MM.1S (cell line): Measurements from ENCODE around the gene OSGIN1.

Experiments
- DNase-seq: peaks from one replicate; pipeline ENCODE4 v3.0.0-alpha.2; 2015
- H2AFZ ChIP-seq: fragments of 300-600 bp; sonication (generic); 2 replicates; pipeline ENCODE4 v1.6.0; 2016; ENCODE audit warnings: antibody characterized with exemption, low read length
- H3F3A ChIP-seq: fragments of 300-600 bp; sonication (generic); 2 replicates; pipeline ENCODE4 v1.6.1; 2016; ENCODE audit warnings: mild to moderate bottlenecking, antibody characterized with exemption, low read length, moderate library complexity, mixed read lengths; ENCODE audit not compliant: insufficient read depth
- H3K27ac ChIP-seq: fragments of 300-600 bp; sonication (generic); 2 replicates; pipeline ENCODE4 v1.5.1; 2016; ENCODE audit warnings: mild to moderate bottlenecking, low read length
- H3K27me3 ChIP-seq: fragments of 300-600 bp; sonication (generic); replicated peaks from 2 replicates; pipeline ENCODE4 v1.6.0; 2016; ENCODE audit warnings: low read length; ENCODE audit not compliant: insufficient read depth
- H3K36me3 ChIP-seq: fragments of 300-600 bp; sonication (generic); replicated peaks from 2 replicates; pipeline ENCODE4 v1.6.1; 2016; ENCODE audit warnings: mild to moderate bottlenecking, low read length, mixed read lengths; ENCODE audit not compliant: insufficient read depth
- H3K4me1 ChIP-seq: fragments of 300-600 bp; sonication (generic); 2 replicates; pipeline ENCODE4 v1.6.1; 2016; ENCODE audit warnings: low read length, mixed read lengths
- H3K4me2 ChIP-seq: fragments of 300-600 bp; sonication (generic); 2 replicates; pipeline ENCODE4 v1.6.0; 2016; ENCODE audit warnings: low read depth, low read length
- H3K4me3 ChIP-seq: fragments of 300-600 bp; sonication (generic); 2 replicates; pipeline ENCODE4 v1.5.1; 2016; ENCODE audit warnings: low read length, mixed read lengths
- H3K79me2 ChIP-seq: fragments of 300-600 bp; sonication (generic); 2 replicates; pipeline ENCODE4 v1.6.1; 2016; ENCODE audit warnings: mixed run types, low read length, mixed read lengths
- H3K9ac ChIP-seq: fragments of 300-600 bp; sonication (generic); 2 replicates; pipeline ENCODE4 v1.6.1; 2016; ENCODE audit warnings: low read length, mixed read lengths
- H3K9me2 ChIP-seq: fragments of 300-600 bp; sonication (generic); replicated peaks from 2 replicates; pipeline ENCODE4 v1.6.1; 2016; ENCODE audit warnings: mild to moderate bottlenecking, low read length, mixed read lengths; ENCODE audit not compliant: insufficient read depth
- H3K9me3 ChIP-seq: fragments of 300-600 bp; sonication (generic); replicated peaks from 2 replicates; pipeline ENCODE4 v1.6.1; 2016; ENCODE audit warnings: mild to moderate bottlenecking, low read length, mixed read lengths; ENCODE audit not compliant: insufficient read depth
- H4K20me1 ChIP-seq: fragments of 300-600 bp; sonication (generic); 2 replicates; pipeline ENCODE4 v1.6.1; 2016; ENCODE audit warnings: mild to moderate bottlenecking, low read length, moderate library complexity, mixed read lengths; ENCODE audit not compliant: insufficient read depth
- CTCF ChIP-seq: fragments of 300-600 bp; sonication (generic); IDR thresholded peaks from 2 replicates; pipeline ENCODE4 v1.5.1; 2016; ENCODE audit warnings: antibody characterized with exemption, low read length, mixed read lengths
- EZH2 ChIP-seq: fragments of 300-600 bp; sonication (generic); optimal IDR thresholded peaks from 2 replicates; pipeline ENCODE3; 2017; ENCODE audit warnings: low read depth, mild to moderate bottlenecking, antibody characterized with exemption, low read length, mixed read lengths
- EZH2phosphoT487 ChIP-seq: fragments of 300-600 bp; sonication (generic); IDR thresholded peaks from 2 replicates; pipeline ENCODE4 v1.6.1; 2018; ENCODE audit warnings: antibody characterized with exemption, low read length

Gene OSGIN1

GRCh38 chr16:83957296-83957855 lies 4.3 kb downstream of the OSGIN1 start:
- Histone ChIP-seq H3K9me3 (no peaks in the 10 kb centered on the region), H3K9me2 (no peaks in the 10 kb centered on the region), H3K36me3 (no peaks in the 10 kb centered on the region), H3K79me2 (no peaks in the 10 kb centered on the region), H3K27me3 (no peaks in the 10 kb centered on the region), H3K4me1 (0 out of 2 replicates have a peak, but pooled peaks cover 2% of the 10 kb centered on the region), H3K27ac (no peak overlapping the region), H3K4me3 (no peak overlapping the region), H2AFZ (no peak overlapping the region), H4K20me1 (no peaks in the 10 kb centered on the region), H3K4me2 (no peak overlapping the region), H3K9ac (no peak overlapping the region), H3F3A (no peaks in the 10 kb centered on the region)
- TF ChIP-seq CTCF (no peak), EZH2 (no peak)
- no peak for DNase-seq

DNA sequence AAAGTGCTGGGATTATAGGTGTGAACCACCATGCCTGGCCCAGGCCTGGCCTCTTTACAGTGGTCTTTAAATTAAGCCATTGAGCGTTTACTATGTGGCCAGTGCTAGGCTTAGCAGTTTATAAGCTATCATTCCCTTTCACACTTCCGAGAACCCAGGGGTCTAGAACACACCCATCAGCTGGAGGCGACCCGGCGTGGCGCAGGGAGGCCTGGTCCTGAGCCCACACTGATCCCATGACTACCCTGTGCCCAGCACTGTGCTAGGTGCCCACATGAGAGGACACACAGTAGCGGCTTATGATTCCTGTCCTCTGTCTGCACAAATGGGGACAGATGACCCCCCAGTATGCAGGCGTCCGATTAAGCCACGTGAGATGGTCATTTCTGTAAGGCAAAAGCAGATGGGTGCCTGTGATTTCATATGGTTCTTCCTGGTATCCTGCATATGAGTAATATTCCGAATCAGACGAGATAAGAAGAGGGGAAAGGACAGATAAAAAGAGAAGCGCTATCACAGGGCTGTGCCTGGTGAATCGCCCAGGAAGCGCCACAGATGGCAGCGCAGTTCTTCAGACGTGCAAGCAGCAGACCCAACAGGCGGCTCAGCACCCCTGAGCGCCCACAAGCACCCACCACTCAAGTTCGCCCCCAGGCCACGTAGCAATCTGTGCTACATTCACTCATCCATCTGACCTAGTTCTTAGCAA lies 5.3 kb downstream of the OSGIN1 start:
- no peaks in the 10 kb centered on the region for H3K4me1 ChIP-seq
- H3K4me2 ChIP-seq = no peak overlapping the region
- H4K20me1 ChIP-seq = no peaks in the 10 kb centered on the region
- H3K4me3 ChIP-seq = no peak overlapping the region
- H3K9me2 ChIP-seq = no peaks in the 10 kb centered on the region
- H3K79me2 ChIP-seq = no peaks in the 10 kb centered on the region
- no peaks in the 10 kb centered on the region for H3K36me3 ChIP-seq
- no peaks in the 10 kb centered on the region for H3K27me3 ChIP-seq
- no peaks in the 10 kb centered on the region for H3F3A ChIP-seq
- no peaks in the 10 kb centered on the region for H3K9me3 ChIP-seq
- no peak for TF ChIP-seq EZH2
- no peak for TF ChIP-seq EZH2phosphoT487
- no peak for TF ChIP-seq CTCF
- no peak overlapping the region for H2AFZ ChIP-seq
- no peak for DNase-seq
- no peak overlapping the region for H3K27ac ChIP-seq
- no peak overlapping the region for H3K9ac ChIP-seq

GRCh38 chr16:83958846-83959565 lies 6.0 kb downstream of the OSGIN1 start:
- no peaks in the 10 kb centered on the region for H3K9me3 ChIP-seq
- no peak overlapping the region for H3K4me3 ChIP-seq
- H3K27me3 ChIP-seq = no peaks in the 10 kb centered on the region
- no peaks in the 10 kb centered on the region for H3K79me2 ChIP-seq
- no peaks in the 10 kb centered on the region for H3K36me3 ChIP-seq
- no peaks in the 10 kb centered on the region for H3K9me2 ChIP-seq
- H3K9ac ChIP-seq = no peak overlapping the region
- no peak overlapping the region for H3K4me2 ChIP-seq
- no peaks in the 10 kb centered on the region for H3F3A ChIP-seq
- H2AFZ ChIP-seq = no peak overlapping the region
- no peak overlapping the region for H3K27ac ChIP-seq
- TF ChIP-seq EZH2 = no peak
- no peak for TF ChIP-seq CTCF
- TF ChIP-seq EZH2phosphoT487 = no peak
- H3K4me1 ChIP-seq = no peaks in the 10 kb centered on the region
- H4K20me1 ChIP-seq = no peaks in the 10 kb centered on the region
- DNase-seq = no peak
